DMS53 (cell line): ENCODE measurements around the gene CCSAP.
"Not testable (repeated sequence)": the region's sequence is repeated elsewhere in the genome, so short reads cannot be mapped to it uniquely, and the experiment has no call there.

Experiments
- DNase-seq: peaks from one replicate; lab custom pipeline; 2025; lab: John Stamatoyannopoulos, UW

The CCSAP gene

GRCh38 chr1:229325853-229326487 is 16.9 kb downstream of the CCSAP start:
- no peak for DNase-seq

- DNase-seq = no peak
Measured at GRCh38 chr1:229325401-229325800, 17.4 kb downstream of the CCSAP start.

DNA sequence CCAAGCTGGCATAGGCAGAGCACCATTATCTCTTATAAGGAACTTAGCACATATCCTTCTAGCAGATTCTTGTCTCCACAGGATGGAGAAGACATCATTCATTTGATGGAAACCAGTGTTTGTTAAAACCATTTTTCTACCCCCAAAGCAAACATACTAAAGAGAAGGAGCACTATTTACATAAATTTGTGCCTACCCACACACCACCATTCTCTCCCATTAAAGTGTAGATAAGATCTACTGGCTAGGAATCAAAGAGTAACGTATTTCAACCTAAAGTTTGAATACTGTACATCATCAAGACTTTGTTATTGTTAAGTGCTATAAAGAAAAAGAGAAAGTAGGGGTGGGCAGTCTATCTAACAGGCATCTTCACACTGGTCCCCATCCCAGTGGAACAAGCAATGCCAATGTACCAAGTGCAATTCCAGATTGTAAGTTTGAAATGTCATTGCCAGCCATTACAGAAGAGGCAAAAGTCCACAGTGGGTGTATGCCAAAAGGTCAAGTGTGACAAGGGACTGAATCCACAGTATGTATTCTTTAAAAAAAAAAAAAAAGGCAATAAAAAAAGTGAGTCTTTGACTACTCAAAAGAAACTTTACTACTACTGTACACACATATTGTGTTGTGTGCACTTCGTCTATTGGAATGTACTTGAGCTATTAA is 18.8 kb downstream of the CCSAP start:
- no peak for DNase-seq

DNA sequence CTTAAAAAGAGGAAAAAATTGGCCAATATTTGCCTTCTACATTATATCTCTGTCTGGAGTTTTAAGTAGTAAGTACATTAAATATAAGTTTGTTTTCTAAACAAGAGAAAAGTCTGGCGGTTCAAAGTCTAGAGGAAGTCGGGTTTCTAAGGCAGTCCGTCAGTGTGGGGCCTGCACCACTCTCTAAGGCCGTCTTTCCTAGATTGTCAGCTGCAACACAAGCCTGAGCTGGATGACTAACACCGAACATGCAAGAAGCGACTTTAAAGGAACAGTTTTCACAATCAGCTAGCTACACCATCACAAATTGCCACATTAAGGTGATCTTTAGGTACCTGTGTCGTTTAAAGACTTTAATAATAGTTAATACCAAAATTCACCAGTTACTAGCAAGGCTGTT is 19.6 kb downstream of the CCSAP start:
- DNase-seq = no peak

GRCh38 chr1:229319487-229319886 is 23.4 kb downstream of the CCSAP start:
- DNase-seq = no peak

DNA sequence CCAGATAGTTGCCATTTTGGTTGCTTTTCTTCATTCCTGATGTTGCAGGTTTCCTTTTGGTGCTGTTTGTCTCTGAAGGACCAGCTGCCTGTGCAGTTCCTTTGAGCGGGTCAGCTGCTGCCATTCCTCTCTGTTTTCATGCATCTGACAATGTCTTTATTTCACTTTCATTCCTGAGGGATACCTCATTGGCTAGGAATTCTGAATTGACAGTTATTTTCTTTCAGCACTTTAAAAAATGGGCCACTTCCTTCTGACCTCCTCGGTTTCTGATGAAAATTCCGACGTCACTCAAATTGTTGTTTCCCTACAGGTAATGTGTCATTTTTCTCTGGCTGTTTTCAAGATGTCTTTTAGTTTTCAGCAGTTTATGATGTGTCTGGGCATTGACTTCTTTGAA is 24.8 kb downstream of the CCSAP start:
- DNase-seq = no peak

GRCh38 chr1:229316166-229316565 is 26.7 kb downstream of the CCSAP start:
- no peak for DNase-seq

DNA sequence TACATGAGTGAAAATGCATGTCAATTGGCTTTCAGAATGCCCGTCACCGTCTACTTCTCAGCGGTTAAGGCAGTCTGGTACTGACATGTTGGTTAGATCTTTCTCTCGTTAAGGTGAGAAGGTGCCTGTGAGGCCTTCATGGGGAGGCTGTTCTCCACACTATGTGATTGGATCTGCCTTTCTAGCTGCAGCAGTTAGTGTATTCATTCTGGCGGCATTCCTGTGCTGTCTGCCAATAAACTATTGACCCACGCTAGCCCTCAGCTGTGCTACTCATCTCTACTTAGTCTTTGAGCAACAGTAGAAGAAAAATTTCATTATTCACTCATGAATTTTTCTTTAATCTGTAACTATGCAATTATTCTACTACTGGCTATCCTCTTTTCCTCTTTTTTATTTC is 32.0 kb downstream of the CCSAP start:
- no peak for DNase-seq

- DNase-seq = no peak
Measured at GRCh38 chr1:229309684-229310083, 33.2 kb downstream of the CCSAP start.

DNA sequence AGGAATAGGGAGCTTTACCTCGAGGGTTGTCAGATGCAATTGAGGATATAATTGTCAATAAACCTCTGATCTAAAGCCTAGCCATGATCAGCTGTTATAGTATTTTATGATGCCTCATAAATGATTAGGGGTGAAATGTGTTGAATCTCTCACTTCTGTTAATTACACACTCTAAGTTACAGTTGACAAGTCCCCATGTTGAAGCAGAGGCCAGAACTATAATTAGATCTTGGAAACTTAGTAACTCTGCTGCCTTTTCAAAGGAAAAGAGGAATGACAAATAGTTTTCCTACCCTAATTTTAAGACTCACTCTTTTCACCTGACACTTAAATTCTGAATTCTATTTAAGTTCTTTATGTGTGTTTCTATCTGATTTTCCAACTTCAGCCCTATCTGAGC is 33.8 kb downstream of the CCSAP start:
- no peak for DNase-seq

GRCh38 chr1:229305392-229305791 is 37.5 kb downstream of the CCSAP start:
- DNase-seq = no peak

DNA sequence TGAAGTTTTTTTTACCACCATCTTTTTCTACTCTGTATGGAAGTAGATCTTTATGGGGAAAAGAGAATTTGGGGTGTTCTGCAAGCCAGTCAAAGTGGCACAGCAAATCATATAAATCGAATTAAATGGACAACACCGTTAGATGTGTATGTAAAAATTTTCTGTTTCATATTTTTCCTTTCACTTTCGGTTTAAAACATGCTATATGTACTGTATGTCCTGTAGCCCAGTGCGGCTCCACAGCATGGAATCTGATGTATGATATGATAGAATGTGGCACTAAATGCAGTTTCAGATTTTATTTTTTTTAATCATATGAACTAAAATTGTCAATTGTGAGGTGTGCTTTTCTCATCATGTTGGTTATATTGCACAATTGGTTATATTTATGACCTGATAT is 39.0 kb downstream of the CCSAP start:
- DNase-seq = no peak

GRCh38 chr1:229302740-229303139 is 40.1 kb downstream of the CCSAP start:
- DNase-seq = no peak

DNA sequence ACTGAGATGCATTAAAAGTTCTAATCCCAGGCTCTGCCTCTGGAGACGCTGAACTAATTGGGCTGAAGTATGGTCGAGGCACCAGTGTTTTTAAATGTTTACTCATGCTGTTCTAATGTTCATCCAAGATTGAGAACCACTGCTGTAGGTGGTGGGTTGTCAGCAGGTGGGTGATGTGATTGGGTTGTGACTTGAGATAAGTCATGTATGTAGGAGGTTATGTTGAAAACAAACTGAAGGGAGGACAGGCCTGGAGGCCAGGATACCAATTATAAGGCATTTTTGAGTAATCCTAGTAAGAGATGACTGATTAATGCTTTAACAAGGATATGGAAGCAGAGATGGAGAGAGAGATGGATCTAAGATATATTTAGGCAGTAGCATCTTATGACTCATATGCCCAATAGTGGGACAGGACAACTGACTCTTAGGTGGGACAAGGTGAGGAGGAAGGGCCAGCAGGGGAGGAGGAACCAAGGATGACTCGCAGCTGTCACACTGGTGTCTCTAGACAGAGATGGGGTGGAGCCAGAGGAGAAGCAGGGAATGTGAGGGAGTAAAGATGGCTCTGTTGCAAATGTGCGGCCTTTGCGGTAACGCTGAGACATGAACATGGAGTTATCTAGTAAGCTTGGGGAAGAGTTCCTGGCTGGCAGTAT is 42.6 kb downstream of the CCSAP start:
- no peak for DNase-seq

GRCh38 chr1:229298887-229299503 is 43.9 kb downstream of the CCSAP start:
- DNase-seq = no peak

GRCh38 chr1:229298420-229298819 is 44.4 kb downstream of the CCSAP start:
- DNase-seq = no peak

DNA sequence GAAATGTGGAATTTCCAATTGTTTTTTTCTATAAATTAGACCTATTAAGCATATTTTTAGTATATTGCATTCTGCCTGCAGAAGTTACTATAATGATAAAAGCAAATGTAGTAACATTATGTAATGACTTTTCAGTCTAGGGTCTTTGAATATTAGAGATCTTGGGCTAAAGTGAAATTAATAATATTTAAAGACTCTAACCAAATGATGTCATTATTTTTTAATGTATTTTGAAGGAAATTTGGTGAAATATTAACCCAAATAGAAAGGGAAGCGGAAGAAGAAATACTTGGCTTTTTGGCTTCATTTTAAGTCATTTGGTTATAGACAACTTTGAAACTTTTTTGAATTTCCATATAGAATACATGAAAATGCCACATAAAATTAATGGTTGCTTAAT is 45.1 kb downstream of the CCSAP start:
- DNase-seq = no peak

DNA sequence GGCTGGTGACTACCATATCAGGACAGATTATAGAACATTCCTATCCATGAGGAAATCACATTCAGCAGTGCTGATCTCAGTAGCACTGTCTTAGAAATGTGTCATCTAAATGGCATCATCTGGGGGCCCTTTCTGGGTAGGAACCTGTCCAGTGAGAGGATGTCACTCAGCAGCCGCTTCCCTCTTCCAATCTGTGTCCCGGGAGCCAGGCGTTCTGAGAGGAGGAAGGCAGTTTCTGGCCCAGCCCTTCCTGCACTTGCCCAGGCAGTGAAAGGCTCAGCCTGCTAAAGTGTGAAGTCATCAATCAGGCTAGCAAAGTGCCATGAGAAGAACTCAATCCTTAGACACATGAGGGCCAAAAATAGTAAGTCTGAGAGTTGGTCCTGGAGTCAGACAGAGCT is 46.3 kb downstream of the CCSAP start:
- no peak for DNase-seq

GRCh38 chr1:229295745-229296144 is 47.1 kb downstream of the CCSAP start:
- DNase-seq = no peak

DNA sequence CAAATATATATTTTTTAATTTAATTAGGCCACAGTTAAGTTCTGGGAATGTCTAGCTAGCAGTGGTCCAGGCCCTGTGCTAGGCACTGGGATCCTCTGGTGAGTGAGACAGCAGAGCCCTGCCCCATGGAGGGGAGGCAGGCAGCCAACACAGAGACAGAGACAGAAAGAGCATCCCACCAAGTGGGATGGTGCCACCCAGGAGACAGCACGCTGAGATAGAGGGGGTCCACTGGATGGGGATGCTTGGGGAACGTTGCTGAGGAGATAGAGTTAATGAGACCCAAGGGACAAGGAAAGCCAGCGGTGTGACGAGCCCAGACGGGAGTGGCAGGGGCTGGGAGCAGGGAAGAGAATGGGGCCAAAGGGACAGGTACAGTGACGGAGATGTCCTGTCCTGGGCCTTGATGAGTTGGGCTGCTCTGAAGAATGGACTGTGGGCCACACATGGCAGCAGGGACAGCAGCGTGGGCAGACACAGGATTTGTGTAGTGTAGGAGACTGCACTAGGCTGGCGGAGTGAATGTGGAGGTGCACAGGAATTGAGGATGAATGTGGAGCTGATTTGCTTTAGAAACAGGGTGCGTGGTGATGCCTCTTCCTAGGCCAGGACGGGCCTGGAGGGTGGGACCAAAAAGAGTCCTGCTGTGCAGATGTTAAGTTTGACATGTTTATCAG is 49.2 kb downstream of the CCSAP start:
- DNase-seq = no peak

GRCh38 chr1:229291686-229292085 is 51.2 kb downstream of the CCSAP start:
- DNase-seq = not testable (repeated sequence)

DNA sequence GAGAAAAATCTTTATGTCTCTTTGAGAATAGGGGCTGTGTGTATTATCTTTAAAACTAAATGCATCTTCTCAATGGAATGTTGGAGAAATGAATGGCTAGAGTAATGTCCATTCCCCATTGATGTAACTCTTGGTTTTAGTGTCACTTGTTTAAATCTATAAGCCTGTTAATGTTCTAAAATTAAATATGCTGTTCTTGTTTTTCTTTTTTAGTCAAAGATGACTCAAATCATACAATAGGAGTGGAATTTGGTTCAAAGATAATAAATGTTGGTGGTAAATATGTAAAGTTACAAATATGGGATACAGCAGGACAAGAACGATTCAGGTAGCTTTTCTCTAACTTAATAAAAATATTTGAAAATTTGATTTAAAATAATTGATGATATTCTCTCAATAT is 54.3 kb downstream of the CCSAP start:
- DNase-seq = no peak

GRCh38 chr1:229287267-229287666 is 55.6 kb downstream of the CCSAP start:
- DNase-seq = no peak
